ENCODE data around the gene PHLDA1.
A peak's percentile ranks its signal among the peaks of the same experiment; 100 is the strongest.

Gene PHLDA1

DNA sequence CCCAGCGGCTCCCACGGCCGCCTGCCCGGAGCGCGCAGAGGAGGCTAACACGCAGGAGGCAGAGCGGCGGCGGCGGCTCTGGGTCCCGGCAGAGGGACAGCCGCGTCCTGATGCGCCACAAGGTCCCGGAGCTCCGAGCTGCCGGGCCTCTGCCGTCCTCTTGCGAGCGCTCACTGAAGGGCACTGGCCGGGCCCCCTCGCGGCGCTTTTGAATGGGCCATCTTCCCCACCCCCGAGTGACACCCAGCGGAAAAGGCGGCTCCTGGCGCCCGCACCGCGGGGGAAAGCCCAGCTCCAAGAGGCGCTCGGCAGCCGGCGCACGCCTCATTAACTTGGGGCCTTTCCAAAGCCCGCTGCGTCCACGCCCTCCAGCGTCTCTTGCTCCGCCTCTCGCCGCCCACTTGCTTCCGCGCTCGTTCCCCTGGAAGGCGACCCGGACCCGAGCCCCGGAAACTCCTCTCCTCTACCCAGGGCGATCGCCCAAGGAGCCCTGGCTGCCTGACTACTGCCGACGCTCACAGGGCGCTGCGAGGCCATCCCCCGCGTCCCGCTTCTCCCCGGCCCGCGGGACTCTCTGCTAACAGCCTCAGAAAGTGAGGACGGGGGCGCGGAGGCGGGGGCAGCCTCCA lies at the start of gene PHLDA1:
TSS of gene PHLDA1 (minus strand) at position 363 of the 629 bp plus-strand sequence.
- peak; percentile 96 for DNase-seq

DNA sequence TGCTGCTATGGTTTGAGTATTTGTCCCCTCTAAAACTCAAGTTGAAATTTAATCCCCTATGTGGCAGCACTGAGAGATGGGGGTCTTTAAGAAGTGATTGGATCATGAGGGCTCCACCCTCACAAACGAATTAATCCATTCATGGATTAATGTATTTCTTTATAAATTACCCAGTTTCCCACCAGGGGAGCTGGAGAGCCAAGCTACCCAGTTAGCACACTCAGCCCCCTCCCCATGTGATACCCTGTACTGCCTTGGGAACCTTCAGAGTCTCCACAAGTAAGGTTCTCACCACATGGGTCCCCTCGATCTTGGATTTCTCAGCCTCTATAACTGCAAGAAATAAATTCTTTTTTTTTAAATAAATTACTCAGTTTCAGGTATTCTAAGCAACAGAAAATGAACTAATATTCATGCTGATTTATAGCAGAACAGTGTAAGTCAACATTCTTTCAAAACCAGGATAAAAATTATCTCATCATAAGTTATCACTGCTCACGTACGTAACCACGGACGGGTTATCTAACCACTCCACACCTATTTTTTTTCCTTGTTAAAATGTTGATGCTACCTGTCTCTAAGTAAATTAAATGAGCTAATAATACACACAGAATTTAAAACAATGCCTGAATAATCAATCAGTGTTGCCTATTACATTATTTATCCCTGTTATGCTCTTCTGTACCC lies 49.3 kb upstream of the PHLDA1 start:
- no peak for DNase-seq

- no peak for DNase-seq
Observed at GRCh38 chr12:76080017-76080728, 48.6 kb upstream of the PHLDA1 start.

- no peak for DNase-seq
Observed at GRCh38 chr12:76078748-76079147, 47.2 kb upstream of the PHLDA1 start.

DNA sequence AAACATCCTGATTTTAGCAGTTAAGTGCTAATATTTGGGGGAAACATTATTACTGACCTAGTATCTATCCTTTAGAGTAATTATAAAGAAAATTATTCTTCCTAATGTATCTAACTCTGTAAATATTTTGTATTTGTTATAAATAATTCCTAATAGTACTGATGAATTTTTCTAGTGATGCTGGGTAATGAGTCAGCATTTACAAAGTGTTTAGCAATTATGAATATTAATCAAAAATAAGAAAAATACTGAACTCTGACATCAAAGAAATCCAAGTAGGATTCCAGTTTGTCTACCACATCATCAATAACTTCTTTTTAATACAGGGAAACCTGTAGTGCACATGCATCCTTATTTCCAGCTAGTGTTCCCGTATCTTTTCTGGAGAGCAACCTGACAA lies 43.9 kb upstream of the PHLDA1 start:
- no peak for DNase-seq

GRCh38 chr12:76074701-76075336 lies 43.2 kb upstream of the PHLDA1 start:
- DNase-seq: no peak

DNA sequence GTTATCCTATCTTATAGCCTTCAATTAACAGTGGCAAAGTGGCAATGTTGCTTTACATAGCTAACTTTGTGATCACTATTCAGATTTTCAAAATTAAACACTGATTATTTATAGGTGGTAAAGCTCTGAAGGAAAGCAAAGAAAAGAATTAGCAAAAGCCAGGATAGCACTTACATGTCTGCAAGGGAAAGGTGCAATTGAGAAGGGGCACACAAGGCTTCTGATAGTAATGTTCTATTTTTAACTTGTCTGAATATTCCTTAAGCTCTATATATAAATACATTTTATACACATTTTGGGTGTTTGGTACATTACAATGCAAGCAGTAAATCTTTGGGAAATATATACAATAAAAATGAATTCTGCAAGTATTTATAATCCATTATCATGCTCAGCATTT lies 42.0 kb upstream of the PHLDA1 start:
- no peak for DNase-seq

DNA sequence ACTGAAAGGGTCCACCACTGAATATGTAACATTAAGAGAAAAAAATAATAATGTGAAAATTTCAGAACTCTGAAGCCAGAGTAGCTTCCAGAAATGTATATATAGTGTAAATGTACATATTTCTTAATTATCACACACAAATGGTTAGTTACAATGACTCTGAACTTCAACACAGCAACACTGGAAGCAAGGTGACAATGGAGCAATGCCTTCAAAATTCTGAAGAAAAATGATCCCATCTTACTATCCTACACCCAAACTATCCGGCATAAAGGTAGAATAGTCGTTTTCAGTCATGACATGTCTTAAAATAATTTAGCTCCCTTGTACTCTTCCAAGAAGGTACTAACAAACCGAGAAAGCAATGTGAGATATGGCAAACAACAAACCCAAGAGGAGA lies 41.0 kb upstream of the PHLDA1 start:
- no peak for DNase-seq

DNA sequence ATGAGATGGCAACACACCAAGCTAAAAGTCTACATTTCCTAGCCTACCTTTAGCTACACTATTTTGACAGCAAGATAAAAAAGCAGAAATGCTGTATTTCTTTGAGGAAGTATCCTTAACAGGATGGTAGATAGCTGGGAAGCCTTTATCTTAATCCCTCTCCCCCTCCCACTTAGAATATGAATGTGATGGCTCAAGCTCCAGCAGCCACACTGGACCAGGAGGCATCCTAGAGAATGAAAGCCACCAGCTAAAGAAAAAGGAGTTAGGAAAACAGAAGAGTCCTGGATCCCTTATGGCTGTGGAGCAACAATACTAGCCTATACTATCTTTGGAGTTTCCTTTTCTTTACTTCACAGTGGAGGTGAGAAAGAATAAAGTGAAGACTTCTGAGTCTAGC lies 37.8 kb upstream of the PHLDA1 start:
- DNase-seq: no peak

DNA sequence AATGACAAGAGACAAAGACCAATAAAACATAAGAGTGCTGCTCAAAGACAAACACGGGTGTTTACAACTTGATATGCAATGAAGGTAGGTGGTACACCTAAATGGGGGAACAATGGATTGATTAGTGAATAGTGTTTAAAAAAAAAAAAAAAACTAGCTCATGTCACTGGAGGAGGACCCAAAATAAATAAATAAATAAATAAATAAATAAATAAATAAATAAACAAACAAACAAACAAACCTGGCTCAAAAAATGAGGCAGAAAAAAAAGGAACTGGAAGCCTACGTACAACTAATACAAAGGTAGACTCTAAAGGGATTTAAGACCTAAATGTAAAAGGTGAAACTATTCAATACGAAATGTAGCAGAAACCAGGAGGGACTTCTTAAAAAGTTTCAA lies 34.3 kb upstream of the PHLDA1 start:
- no peak for DNase-seq

- DNase-seq: no peak
Observed at GRCh38 chr12:76064904-76065303, 33.3 kb upstream of the PHLDA1 start.

DNA sequence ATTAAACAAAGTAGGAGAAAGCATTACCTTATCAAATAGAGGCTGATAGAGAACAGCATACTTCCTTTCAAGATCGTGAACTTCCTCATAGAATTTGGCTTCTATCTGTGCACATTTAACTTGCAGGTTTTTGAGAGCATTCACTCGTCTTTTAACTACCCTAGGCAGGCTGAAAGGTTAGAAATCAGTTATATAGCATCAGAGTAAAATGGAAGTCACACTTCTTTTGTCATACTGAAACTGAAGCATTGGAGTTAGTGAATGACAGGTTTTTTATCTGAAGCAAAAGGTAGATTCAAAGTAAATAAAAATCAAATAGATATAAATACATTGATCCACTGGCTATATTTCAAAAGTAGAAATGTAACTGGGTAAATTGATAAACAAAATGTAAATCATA lies 28.5 kb upstream of the PHLDA1 start:
- no peak for DNase-seq

GRCh38 chr12:76057326-76057725 lies 25.8 kb upstream of the PHLDA1 start:
- DNase-seq: no peak

DNA sequence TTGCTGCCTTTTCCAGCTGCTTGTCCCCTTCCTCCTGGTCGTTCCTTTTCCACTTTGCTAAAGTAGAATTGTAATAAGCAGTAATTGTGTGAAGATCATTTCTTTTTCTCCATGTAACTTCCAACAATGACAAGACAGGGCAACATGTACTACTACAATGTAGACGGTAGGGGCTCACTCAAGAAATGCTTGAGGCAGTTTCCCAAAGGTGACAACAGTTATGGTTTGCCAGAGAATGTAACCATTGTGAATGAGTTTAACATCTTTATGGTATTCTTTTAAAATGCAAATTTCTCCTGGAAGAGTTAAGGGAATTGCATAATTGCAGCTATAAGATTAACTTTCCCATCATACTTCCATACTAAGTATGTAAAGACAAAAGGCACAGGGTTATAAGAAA lies 23.8 kb upstream of the PHLDA1 start:
- no peak for DNase-seq

GRCh38 chr12:76049575-76050251 lies 18.1 kb upstream of the PHLDA1 start:
- DNase-seq: no peak

DNA sequence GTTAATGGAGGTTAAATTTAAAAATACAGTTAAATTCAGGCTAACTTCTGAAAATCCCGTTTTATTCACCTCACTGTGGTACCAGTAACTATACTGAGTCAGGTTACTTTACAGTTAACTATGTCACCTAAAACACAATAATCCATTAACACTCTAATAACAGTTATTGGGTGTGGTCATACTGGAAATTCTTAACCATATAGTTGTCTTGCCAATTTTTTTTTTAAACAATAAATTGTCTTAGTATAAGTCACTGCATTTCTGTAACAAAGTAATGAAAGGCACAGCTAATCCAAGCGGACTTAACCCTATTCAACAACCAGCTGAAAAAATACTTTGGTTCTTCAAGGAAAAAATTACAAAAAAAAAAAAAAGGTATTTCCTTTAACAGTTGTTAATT lies 16.2 kb upstream of the PHLDA1 start:
- no peak for DNase-seq

- no peak for DNase-seq
Observed at GRCh38 chr12:76047060-76047459, 15.5 kb upstream of the PHLDA1 start.

DNA sequence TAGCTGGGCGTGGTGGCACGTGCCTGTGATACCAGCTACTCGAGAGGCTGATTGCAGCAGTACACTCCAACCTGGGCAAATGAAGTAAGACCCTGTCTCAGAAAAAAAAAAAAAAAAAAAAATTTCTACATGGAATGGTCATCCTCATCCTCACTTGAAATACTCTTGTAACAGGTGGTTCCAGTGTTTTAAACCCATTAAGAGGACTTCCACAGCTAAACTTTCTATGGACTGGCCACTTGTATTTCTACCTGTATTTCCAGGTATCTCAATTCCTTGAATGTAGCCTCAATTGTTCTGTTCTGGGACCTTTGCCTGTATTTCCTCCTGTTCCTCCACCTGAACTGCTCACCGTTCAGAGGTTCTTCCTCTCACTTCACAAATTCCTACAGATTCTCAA lies 11.8 kb upstream of the PHLDA1 start:
- DNase-seq: no peak

DNA sequence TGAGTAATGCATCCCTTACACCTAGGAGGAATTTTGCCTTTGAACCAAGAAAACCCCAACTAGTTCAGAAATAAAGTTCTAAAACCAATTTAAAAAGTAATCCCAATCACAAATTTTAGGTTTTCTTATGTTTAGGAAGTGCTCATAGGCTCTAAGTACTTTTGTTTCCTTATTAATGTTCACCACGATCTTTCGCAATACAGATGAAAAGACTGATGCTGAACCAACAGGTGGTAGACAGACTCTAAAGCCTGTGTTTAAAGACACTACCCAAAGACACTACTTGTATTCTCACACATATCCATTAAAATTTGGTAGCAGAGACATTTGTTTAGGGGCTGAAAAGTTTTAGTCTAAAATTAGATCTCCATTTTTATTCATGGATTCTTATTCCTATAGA lies 10.6 kb upstream of the PHLDA1 start:
- no peak for DNase-seq

- DNase-seq: no peak
Observed at GRCh38 chr12:76041406-76041805, 9.8 kb upstream of the PHLDA1 start.

DNA sequence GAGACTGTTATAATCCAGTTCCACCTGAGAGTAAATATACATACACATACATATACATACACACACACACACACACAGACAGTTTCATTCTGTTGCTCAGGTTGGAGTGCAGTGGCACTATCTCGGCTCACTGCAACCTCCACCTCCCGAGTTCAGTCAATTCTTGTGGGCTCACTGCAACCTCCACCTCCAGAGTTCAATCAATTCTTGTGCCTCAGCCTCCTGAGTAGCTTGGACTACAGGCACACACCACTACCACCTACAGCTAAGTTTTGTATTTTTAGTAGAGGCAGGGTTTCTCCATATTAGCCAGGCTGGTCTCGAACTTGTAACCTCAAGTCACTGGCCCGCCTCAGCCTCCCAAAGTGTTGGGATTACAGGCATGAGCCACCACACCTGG lies 8.9 kb upstream of the PHLDA1 start:
- DNase-seq: no peak

DNA sequence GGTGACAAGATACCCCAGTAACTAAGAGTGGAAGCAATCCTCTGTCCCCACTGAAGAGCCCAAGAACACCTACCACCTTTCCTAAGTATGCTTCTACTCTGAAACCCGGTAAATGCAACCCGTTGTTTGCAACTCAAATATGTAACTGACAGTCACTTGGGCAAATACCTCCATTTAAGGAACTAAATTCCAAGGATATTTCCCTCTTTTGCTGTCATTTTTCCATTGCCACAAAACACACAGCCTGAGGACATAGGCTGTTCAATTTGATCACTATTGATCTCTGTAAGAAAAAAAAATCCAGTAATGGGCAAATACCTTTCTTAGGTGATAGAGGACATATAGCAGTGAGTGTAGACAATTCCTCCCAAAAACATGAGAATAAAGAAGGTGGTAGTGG lies 6.6 kb upstream of the PHLDA1 start:
- DNase-seq: no peak
